ENCODE results near the gene ALPK3.

DNA sequence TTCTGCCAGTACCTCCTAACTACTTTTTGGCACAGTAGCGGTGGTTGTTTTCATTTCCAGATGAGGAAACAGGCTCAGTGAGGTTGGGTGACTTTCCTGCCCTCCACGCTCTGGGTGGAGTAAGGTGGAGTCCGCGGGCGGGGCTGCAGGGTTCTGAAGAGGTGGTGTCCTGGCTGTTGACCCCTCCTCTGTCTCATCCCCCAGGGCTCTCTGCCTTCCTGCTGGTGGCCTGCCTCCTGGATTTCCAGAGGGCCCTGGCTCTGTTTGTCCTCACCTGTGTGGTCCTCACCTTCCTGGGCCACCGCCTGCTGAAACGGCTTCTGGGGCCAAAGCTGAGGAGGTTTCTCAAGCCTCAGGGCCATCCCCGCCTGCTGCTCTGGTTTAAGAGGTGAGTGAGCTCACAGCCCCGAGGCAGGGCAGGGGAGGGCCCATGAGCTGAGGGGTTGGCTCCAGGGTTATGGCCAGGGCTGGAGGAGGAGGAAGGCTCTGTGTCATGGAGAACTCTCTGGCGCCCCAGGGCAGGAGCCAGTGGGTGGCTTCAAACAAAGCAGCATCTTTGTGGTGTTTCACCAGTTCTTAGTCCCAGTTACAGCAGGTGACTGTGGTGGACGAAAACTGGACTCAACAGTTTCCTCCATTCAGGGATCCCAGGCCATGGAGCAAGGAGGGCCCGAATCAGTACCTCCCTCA is 77.7 kb downstream of the ALPK3 start:
- no peak for TF ChIP-seq EZH2 (IDR thresholded peaks at IDR 0.05; ENCODE audit: borderline replicate concordance, insufficient read depth, low read length, poor library complexity, severe bottlenecking)
- no peak for TF ChIP-seq CTCF (IDR thresholded peaks at IDR 0.05; ENCODE audit: poor library complexity, severe bottlenecking)
- TF ChIP-seq EP300 (conservative IDR thresholded peaks at IDR 0.05; ENCODE audit: poor library complexity, severe bottlenecking) = no peak
- TF ChIP-seq, protein P1, sequence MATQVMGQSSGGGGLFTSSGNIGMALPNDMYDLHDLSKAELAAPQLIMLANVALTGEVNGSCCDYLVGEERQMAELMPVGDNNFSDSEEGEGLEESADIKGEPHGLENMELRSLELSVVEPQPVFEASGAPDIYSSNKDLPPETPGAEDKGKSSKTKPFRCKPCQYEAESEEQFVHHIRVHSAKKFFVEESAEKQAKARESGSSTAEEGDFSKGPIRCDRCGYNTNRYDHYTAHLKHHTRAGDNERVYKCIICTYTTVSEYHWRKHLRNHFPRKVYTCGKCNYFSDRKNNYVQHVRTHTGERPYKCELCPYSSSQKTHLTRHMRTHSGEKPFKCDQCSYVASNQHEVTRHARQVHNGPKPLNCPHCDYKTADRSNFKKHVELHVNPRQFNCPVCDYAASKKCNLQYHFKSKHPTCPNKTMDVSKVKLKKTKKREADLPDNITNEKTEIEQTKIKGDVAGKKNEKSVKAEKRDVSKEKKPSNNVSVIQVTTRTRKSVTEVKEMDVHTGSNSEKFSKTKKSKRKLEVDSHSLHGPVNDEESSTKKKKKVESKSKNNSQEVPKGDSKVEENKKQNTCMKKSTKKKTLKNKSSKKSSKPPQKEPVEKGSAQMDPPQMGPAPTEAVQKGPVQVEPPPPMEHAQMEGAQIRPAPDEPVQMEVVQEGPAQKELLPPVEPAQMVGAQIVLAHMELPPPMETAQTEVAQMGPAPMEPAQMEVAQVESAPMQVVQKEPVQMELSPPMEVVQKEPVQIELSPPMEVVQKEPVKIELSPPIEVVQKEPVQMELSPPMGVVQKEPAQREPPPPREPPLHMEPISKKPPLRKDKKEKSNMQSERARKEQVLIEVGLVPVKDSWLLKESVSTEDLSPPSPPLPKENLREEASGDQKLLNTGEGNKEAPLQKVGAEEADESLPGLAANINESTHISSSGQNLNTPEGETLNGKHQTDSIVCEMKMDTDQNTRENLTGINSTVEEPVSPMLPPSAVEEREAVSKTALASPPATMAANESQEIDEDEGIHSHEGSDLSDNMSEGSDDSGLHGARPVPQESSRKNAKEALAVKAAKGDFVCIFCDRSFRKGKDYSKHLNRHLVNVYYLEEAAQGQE (IDR thresholded peaks at IDR 0.05; ENCODE audit: borderline replicate concordance) = no peak
